ENCODE results near the gene YWHAE.

- no peak for TF ChIP-seq REST (IDR thresholded peaks at IDR 0.05; ENCODE audit: insufficient read depth in 1 of 2, low read depth in 2 of 2, low read length in 2 of 2)
- TF ChIP-seq POLR2AphosphoS5 (IDR thresholded peaks at IDR 0.05; ENCODE audit: low read depth, low read length) = no peak
- no peak for TF ChIP-seq TAF1 (IDR thresholded peaks at IDR 0.05; ENCODE audit: borderline replicate concordance, insufficient read depth, low read length)
- no peak for TF ChIP-seq SIN3A (IDR thresholded peaks at IDR 0.05; ENCODE audit: borderline replicate concordance, insufficient read depth, low read length)
- no peak for TF ChIP-seq FOXP2 (optimal IDR thresholded peaks at IDR 0.05; ENCODE audit: borderline replicate concordance, extremely low read depth, extremely low read length, insufficient read depth)
Measured at GRCh38 chr17:1340371-1340770, 59.7 kb downstream of the YWHAE start.

Measured in PFSK-1 (cell line).